H1 (cell line): ENCODE results near the gene RPS6KA2. TPM values are rescaled to one million over a fixed set of nuclear protein-coding genes. Genes with fewer than 3 reads are reported as not detected.

Source experiments
- ASH2L ChIP-seq: fragments of 200-600, 300-600 bp; sonication (generic); IDR thresholded peaks from one replicate; pipeline ENCODE4 v1.7.1; 2017; ENCODE audit warnings: low read length
- BACH1 ChIP-seq: IDR thresholded peaks from 2 replicates; pipeline ENCODE4 v1.6.1; 2012; ENCODE audit warnings: low read length, improper control_type of control experiment
- CHD7 ChIP-seq: fragments of 300-600 bp; sonication (generic); IDR thresholded peaks from 2 replicates; pipeline ENCODE4 v1.7.1; 2012; ENCODE audit warnings: low read length, moderate library complexity, mild to moderate bottlenecking, inconsistent platforms; ENCODE audit not compliant: insufficient replicate concordance
- EGR1 ChIP-seq: IDR thresholded peaks from 2 replicates; pipeline ENCODE4 v1.6.1; 2011; ENCODE audit warnings: low read depth, low read length, borderline replicate concordance
- GABPA ChIP-seq: IDR thresholded peaks from 2 replicates; pipeline ENCODE4 v1.6.1; 2011; ENCODE audit warnings: mild to moderate bottlenecking, low read length, moderate library complexity, borderline replicate concordance; ENCODE audit not compliant: insufficient read depth
- JUND ChIP-seq: IDR thresholded peaks from 2 replicates; pipeline ENCODE4 v1.6.1; 2011; ENCODE audit warnings: mild to moderate bottlenecking, improper control_type of control experiment, low read length
- KDM1A ChIP-seq: fragments of 200-600, 300-600 bp; sonication (generic); IDR thresholded peaks from 2 replicates; pipeline ENCODE4 v1.7.1; 2016; ENCODE audit warnings: mild to moderate bottlenecking, low read length, borderline replicate concordance
- KDM4A ChIP-seq: IDR thresholded peaks from one replicate; pipeline ENCODE4 v1.7.1; 2012; ENCODE audit warnings: low read depth, mild to moderate bottlenecking, moderate library complexity, low read length, inconsistent platforms; ENCODE audit not compliant: severe bottlenecking
- MAFK ChIP-seq: IDR thresholded peaks from 2 replicates; pipeline ENCODE4 v1.6.1; 2012; ENCODE audit warnings: low read depth, mild to moderate bottlenecking, improper control_type of control experiment, low read length
- SAP30 ChIP-seq: fragments of 300-600 bp; sonication (generic); IDR thresholded peaks from 2 replicates; pipeline ENCODE4 v1.7.1; 2012; ENCODE audit warnings: low read length, moderate library complexity, mild to moderate bottlenecking, inconsistent platforms; ENCODE audit not compliant: insufficient read depth, insufficient replicate concordance
- SUZ12 ChIP-seq: fragments of 200-600 bp; sonication (generic); IDR thresholded peaks from 2 replicates; pipeline ENCODE4 v1.6.1; 2012; ENCODE audit warnings: mild to moderate bottlenecking, inconsistent platforms, low read length, moderate library complexity, mixed read lengths
- polyA plus RNA-seq, 7 experiments: library from polyadenylated mRNA; depleted of rRNA in 3 of 7; stranded (reverse) in 5 of 7; unstranded in 2 of 7; fragments of >200 nt in 5 of 7; fragments of 200-250 nt in 2 of 7; gene quantifications; 1 replicate in 5 of 7; 2 replicates in 1 of 7; 4 replicates in 1 of 7; pipeline versions ENCODE4 v1.2.1 to v1.2.3, GENCODE V29; 2011 to 2013; ENCODE audit warnings: missing spikeins in 2 of 7, mixed read lengths in 2 of 7
- total RNA-seq: library from RNA; stranded (reverse); fragmentation: NEBNext Ultra II Directional; extraction: Animal tissue kit (Norgen Biotek cat#: 25700); gene quantifications from 2 replicates; pipeline ENCODE4 v1.2.1, GENCODE V29; 2021

RPS6KA2 gene
- total and polyA plus RNA-seq, 2 of the 8 experiments (the other 6 are each of a cell fraction or from before 2014, with no cell fraction given): 8.8 to 25.7 TPM

GRCh38 chr6:166636191-166636933, 9.3 kb upstream of the RPS6KA2 start (continued):
- no peak for TF ChIP-seq CHD7
- no peak for TF ChIP-seq KDM1A
- TF ChIP-seq ASH2L: no peak
- TF ChIP-seq GABPA: no peak
- TF ChIP-seq BACH1: no peak
- TF ChIP-seq SUZ12: no peak
- TF ChIP-seq JUND: no peak
- no peak for TF ChIP-seq KDM4A
- no peak for TF ChIP-seq MAFK
- TF ChIP-seq EGR1: no peak
- TF ChIP-seq SAP30: no peak
